NCI-H2171 (cell line): ENCODE data around the gene SUPT20HL1.
"Not testable (repeated sequence)": the region's sequence is repeated elsewhere in the genome, so short reads cannot be mapped to it uniquely, and the experiment has no call there.

Experiments
- DNase-seq: peaks from one replicate; lab custom pipeline; 2025; lab: John Stamatoyannopoulos, UW

SUPT20HL1 gene

GRCh38 chrX:24360272-24360671 is at the start of gene SUPT20HL1:
TSS of gene SUPT20HL1 (plus strand) at chrX:24360639. CDS start at chrX:24362761, 2,122 bp downstream.
- DNase-seq: no peak

- not testable (repeated sequence) for DNase-seq
Observed at GRCh38 chrX:24310916-24311315, 49.5 kb upstream of the SUPT20HL1 start.

GRCh38 chrX:24311507-24312248 is 48.8 kb upstream of the SUPT20HL1 start:
- not testable (repeated sequence) for DNase-seq

GRCh38 chrX:24312249-24312607 is 48.2 kb upstream of the SUPT20HL1 start:
- not testable (repeated sequence) for DNase-seq

- DNase-seq: no peak
Observed at GRCh38 chrX:24314019-24314635, 46.3 kb upstream of the SUPT20HL1 start, which contains the start of gene SUPT20HL2. TSS of gene SUPT20HL2 (minus strand) at chrX:24314069. CDS start at chrX:24313315, 754 bp downstream.

- no peak for DNase-seq
Observed at GRCh38 chrX:24316111-24316510, 44.3 kb upstream of the SUPT20HL1 start.

- DNase-seq: no peak
Observed at GRCh38 chrX:24317567-24317966, 42.9 kb upstream of the SUPT20HL1 start.

GRCh38 chrX:24321741-24322395 is 38.6 kb upstream of the SUPT20HL1 start:
- DNase-seq: no peak

- DNase-seq: no peak
Observed at GRCh38 chrX:24325231-24325630, 35.2 kb upstream of the SUPT20HL1 start.

- no peak for DNase-seq
Observed at GRCh38 chrX:24332878-24333277, 27.6 kb upstream of the SUPT20HL1 start.

- no peak for DNase-seq
Observed at GRCh38 chrX:24333371-24333770, 27.1 kb upstream of the SUPT20HL1 start.

GRCh38 chrX:24334461-24334860 is 26.0 kb upstream of the SUPT20HL1 start:
- DNase-seq: no peak

GRCh38 chrX:24335871-24336270 is 24.6 kb upstream of the SUPT20HL1 start:
- no peak for DNase-seq

GRCh38 chrX:24339911-24340310 is 20.5 kb upstream of the SUPT20HL1 start:
- DNase-seq: no peak

GRCh38 chrX:24340501-24340900 is 19.9 kb upstream of the SUPT20HL1 start:
- no peak for DNase-seq

GRCh38 chrX:24341795-24342194 is 18.6 kb upstream of the SUPT20HL1 start:
- no peak for DNase-seq

- DNase-seq: no peak
Observed at GRCh38 chrX:24343719-24344118, 16.7 kb upstream of the SUPT20HL1 start.

GRCh38 chrX:24347881-24348280 is 12.6 kb upstream of the SUPT20HL1 start:
- no peak for DNase-seq

GRCh38 chrX:24350217-24350616 is 10.2 kb upstream of the SUPT20HL1 start:
- no peak for DNase-seq

GRCh38 chrX:24355095-24355494 is 5.3 kb upstream of the SUPT20HL1 start:
- no peak for DNase-seq

- DNase-seq: no peak
Observed at GRCh38 chrX:24357106-24357505, 3.3 kb upstream of the SUPT20HL1 start.

GRCh38 chrX:24362089-24362745 is 1.8 kb downstream of the SUPT20HL1 start:
- DNase-seq: not testable (repeated sequence)
